GM12873 (cell line): ENCODE measurements around the gene SYMPK.

ENCODE experiments used
- CTCF ChIP-seq: IDR thresholded peaks from 2 replicates; pipeline ENCODE4 v1.5.1; 2012; ENCODE audit warnings: low read depth, mild to moderate bottlenecking, moderate library complexity, low read length, control low read depth; ENCODE audit not compliant: insufficient read depth; ENCODE audit errors: missing control alignments

Gene SYMPK

GRCh38 chr19:45819769-45820168 lies 43.2 kb downstream of the SYMPK start:
- no peak for TF ChIP-seq CTCF

GRCh38 chr19:45817725-45818301 lies 45.1 kb downstream of the SYMPK start:
- no peak for TF ChIP-seq CTCF

GRCh38 chr19:45817010-45817724 lies 45.8 kb downstream of the SYMPK start:
- peak; percentile 97 for TF ChIP-seq CTCF

- TF ChIP-seq CTCF, result no peak
Measured at GRCh38 chr19:45816236-45817009, 46.5 kb downstream of the SYMPK start.

GRCh38 chr19:45815481-45816216 lies 47.3 kb downstream of the SYMPK start:
- TF ChIP-seq CTCF, result no peak

- TF ChIP-seq CTCF, result no peak
Measured at GRCh38 chr19:45814851-45815480, 48.0 kb downstream of the SYMPK start, which contains the start of gene RSPH6A. Gene RSPH6A, minus strand, starts transcription at chr19:45815308. Its CDS starts 132 bp downstream, at chr19:45815176.
